ENCODE measurements around the gene TRIP13. TPM values are rescaled to one million over a fixed set of nuclear protein-coding genes. Genes with fewer than 3 reads are reported as not detected.

TRIP13 gene
- total RNA-seq, 4 donors from 2014 or later = 1.1 to 1.7 (median 1.3) TPM; not detected in 1

GRCh38 chr5:868428-869135 is 24.1 kb upstream of the TRIP13 start:
- 96 to 97% methylated on average over 4 to 14 of the region's 16 CpGs for WGBS, 2 donors
- intact Hi-C loops (cut with DNase I) = no loop called here
- TF ChIP-seq, protein P1, sequence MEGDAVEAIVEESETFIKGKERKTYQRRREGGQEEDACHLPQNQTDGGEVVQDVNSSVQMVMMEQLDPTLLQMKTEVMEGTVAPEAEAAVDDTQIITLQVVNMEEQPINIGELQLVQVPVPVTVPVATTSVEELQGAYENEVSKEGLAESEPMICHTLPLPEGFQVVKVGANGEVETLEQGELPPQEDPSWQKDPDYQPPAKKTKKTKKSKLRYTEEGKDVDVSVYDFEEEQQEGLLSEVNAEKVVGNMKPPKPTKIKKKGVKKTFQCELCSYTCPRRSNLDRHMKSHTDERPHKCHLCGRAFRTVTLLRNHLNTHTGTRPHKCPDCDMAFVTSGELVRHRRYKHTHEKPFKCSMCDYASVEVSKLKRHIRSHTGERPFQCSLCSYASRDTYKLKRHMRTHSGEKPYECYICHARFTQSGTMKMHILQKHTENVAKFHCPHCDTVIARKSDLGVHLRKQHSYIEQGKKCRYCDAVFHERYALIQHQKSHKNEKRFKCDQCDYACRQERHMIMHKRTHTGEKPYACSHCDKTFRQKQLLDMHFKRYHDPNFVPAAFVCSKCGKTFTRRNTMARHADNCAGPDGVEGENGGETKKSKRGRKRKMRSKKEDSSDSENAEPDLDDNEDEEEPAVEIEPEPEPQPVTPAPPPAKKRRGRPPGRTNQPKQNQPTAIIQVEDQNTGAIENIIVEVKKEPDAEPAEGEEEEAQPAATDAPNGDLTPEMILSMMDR (IDR thresholded peaks at IDR 0.05) = no peak
- TF ChIP-seq POLR2A (IDR thresholded peaks at IDR 0.05) = no peak
- Histone ChIP-seq H3K27me3 (no peaks in the 10 kb centered on the region), H3K27ac (no peak overlapping the region), H3K4me1 (no peaks in the 10 kb centered on the region), H3K36me3 (peaks cover 66 to 67% of the 10 kb centered on the region in 2 donors), H3K4me3 (replicated peaks in 1 of 3) (no peak overlapping the region), H3K9me3 (no peaks in the 10 kb centered on the region)
- no peak for DNase-seq

DNA sequence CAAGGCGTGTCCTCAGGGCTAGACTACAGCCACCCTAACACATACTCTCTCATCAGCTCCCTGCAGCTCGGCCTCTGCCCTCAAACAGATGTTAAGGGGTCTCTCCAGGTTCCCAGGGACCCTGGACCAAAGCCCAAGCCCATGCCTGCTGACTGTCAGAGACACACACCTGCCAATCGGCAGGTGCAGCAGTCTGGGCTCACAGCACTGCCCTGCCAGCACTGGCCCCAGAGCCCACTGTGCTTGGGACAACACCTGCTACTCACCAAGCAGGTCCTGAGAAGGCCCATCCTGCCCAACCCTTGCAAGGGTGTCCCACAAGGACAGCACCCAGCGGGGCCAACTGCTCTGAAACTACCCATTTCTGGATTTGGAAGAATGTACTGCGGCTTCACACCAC is 21.7 kb upstream of the TRIP13 start:
- H3K4me3 ChIP-seq (replicated peaks in 1 of 3) = no peak overlapping the region
- 96 to 98% methylated on average over 5 of the region's 5 CpGs for WGBS, 2 donors
- TF ChIP-seq, protein P1 (IDR thresholded peaks at IDR 0.05) = no peak
- no peak for TF ChIP-seq POLR2A (IDR thresholded peaks at IDR 0.05)
- no peak overlapping the region for H3K27ac ChIP-seq
- no peaks in the 10 kb centered on the region for H3K4me1 ChIP-seq
- DNase-seq = no peak
- peaks cover 50 to 55% of the 10 kb centered on the region in 2 donors for H3K36me3 ChIP-seq
- H3K9me3 ChIP-seq = no peaks in the 10 kb centered on the region
- intact Hi-C loops (cut with DNase I) = no loop called here
- no peaks in the 10 kb centered on the region for H3K27me3 ChIP-seq

GRCh38 chr5:871596-872298 is 20.9 kb upstream of the TRIP13 start:
- intact Hi-C loops (cut with DNase I) = no loop called here
- DNase-seq = no peak
- Histone ChIP-seq H3K27ac (no peak overlapping the region), H3K4me1 (no peaks in the 10 kb centered on the region), H3K27me3 (no peaks in the 10 kb centered on the region), H3K36me3 (peaks cover 51 to 58% of the 10 kb centered on the region in 2 donors), H3K4me3 (replicated peaks in 1 of 3) (no peak overlapping the region), H3K9me3 (no peaks in the 10 kb centered on the region)
- 96% methylated on average over 29 of the region's 29 CpGs for WGBS, 2 donors
- TF ChIP-seq, protein P1 (IDR thresholded peaks at IDR 0.05) = no peak
- no peak for TF ChIP-seq POLR2A (IDR thresholded peaks at IDR 0.05)

- Histone ChIP-seq H3K4me1 (no peaks in the 10 kb centered on the region), H3K36me3 (peaks cover 57 to 62% of the 10 kb centered on the region in 2 donors), H3K4me3 (replicated peaks in 1 of 3) (no peak overlapping the region), H3K27ac (no peak overlapping the region), H3K27me3 (no peaks in the 10 kb centered on the region), H3K9me3 (no peaks in the 10 kb centered on the region)
- no peak for TF ChIP-seq POLR2A (IDR thresholded peaks at IDR 0.05)
- TF ChIP-seq, protein P1 (IDR thresholded peaks at IDR 0.05) = no peak
- DNase-seq = no peak
- WGBS, 2 donors = 81 to 85% methylated on average over 10 of the region's 10 CpGs
- intact Hi-C loops (cut with DNase I) = no loop called here
These were observed 20.4 kb upstream of the TRIP13 start for GRCh38 chr5:872301-872700.

DNA sequence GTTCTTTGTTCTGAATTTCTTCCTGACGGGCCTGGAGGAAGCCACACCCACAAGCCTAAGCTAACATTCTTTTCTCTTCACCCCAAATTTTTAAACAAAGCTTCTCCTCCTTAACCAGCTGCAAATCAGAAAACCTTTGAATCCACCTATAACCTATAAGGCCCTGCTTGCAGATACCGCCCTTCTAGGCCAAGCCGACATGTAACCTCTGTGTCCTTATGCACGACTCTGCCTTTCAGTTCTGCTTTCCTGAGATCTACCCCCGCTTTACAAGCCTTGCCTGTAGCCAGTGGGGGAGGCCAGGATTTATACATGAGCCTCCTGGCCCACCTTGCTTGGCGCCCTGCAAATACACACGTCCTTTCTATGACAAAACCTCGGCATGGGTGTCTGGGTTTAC is 19.4 kb upstream of the TRIP13 start:
- H3K4me1 ChIP-seq = no peaks in the 10 kb centered on the region
- no peak overlapping the region for H3K4me3 ChIP-seq (replicated peaks in 1 of 3)
- H3K27me3 ChIP-seq = no peaks in the 10 kb centered on the region
- H3K27ac ChIP-seq = no peak overlapping the region
- TF ChIP-seq, protein P1 (IDR thresholded peaks at IDR 0.05) = no peak
- no peak for TF ChIP-seq POLR2A (IDR thresholded peaks at IDR 0.05)
- no peak for DNase-seq
- WGBS, 2 donors = 89 to 94% methylated on average over 8 of the region's 8 CpGs
- H3K9me3 ChIP-seq = no peaks in the 10 kb centered on the region
- H3K36me3 ChIP-seq = peaks cover 62 to 65% of the 10 kb centered on the region in 2 donors
- intact Hi-C loops (cut with DNase I) = no loop called here

Data from thyroid gland (tissue), 4 donors.